Glutamatergic neuron (in vitro differentiated cells): ENCODE results near the gene CHMP3. TPM values are rescaled to one million over a fixed set of nuclear protein-coding genes. Genes with fewer than 3 reads are reported as not detected.

Source experiments
- DNase-seq: peaks from one replicate; pipeline ENCODE4 v3.0.0; 2022
- H3K27ac Mint-ChIP-seq: one replicate; pipeline ENCODE4 v1.8.0; 2020; ENCODE audit warnings: mild to moderate bottlenecking, mixed read lengths, inconsistent platforms; ENCODE audit not compliant: unreplicated experiment
- H3K27me3 Mint-ChIP-seq: one replicate; pipeline ENCODE4 v1.8.0; 2020; ENCODE audit warnings: mild to moderate bottlenecking, moderate library complexity, mixed read lengths, inconsistent platforms; ENCODE audit not compliant: unreplicated experiment
- H3K36me3 Mint-ChIP-seq: one replicate; pipeline ENCODE4 v1.8.0; 2020; ENCODE audit warnings: mild to moderate bottlenecking, mixed read lengths, inconsistent platforms; ENCODE audit not compliant: unreplicated experiment
- H3K4me1 Mint-ChIP-seq: one replicate; pipeline ENCODE4 v1.8.0; 2020; ENCODE audit warnings: mild to moderate bottlenecking, low read depth, mixed read lengths, inconsistent platforms; ENCODE audit not compliant: unreplicated experiment
- H3K4me3 Mint-ChIP-seq: one replicate; pipeline ENCODE4 v1.8.0; 2020; ENCODE audit warnings: mild to moderate bottlenecking, mixed read lengths, inconsistent platforms; ENCODE audit not compliant: unreplicated experiment
- H3K9me3 Mint-ChIP-seq: one replicate; pipeline ENCODE4 v1.8.0; 2020; ENCODE audit warnings: mild to moderate bottlenecking, moderate library complexity, mixed read lengths, inconsistent platforms; ENCODE audit not compliant: unreplicated experiment
- CTCF ChIP-seq: fragments of 200-600 bp; sonication (generic); IDR thresholded peaks from one replicate; pipeline ENCODE4 v1.5.0; 2021; ENCODE audit not compliant: partially characterized antibody, unreplicated experiment
- total RNA-seq: library from RNA; stranded (reverse); fragmentation: NEBNext Ultra II Directional; extraction: Animal tissue kit (Norgen Biotek cat#: 25700); gene quantifications from one replicate; pipeline ENCODE4 v1.2.1, GENCODE V29; 2021; ENCODE audit not compliant: unreplicated experiment

The CHMP3 gene
- total RNA-seq, 1 donor from 2014 or later = 68.4 TPM

GRCh38 chr2:86485103-86485502, 78.1 kb downstream of the CHMP3 start:
- TF ChIP-seq CTCF = no peak
- H3K27ac Mint-ChIP-seq = no peak overlapping the region
- H3K4me1 Mint-ChIP-seq = no peaks in the 10 kb centered on the region

GRCh38 chr2:86484385-86484784, 78.9 kb downstream of the CHMP3 start:
- Mint-ChIP-seq H3K27me3 (peaks cover 2% of the 10 kb centered on the region), H3K36me3 (peaks cover 5% of the 10 kb centered on the region), H3K4me3 (no peak overlapping the region), H3K4me1 (no peaks in the 10 kb centered on the region), H3K27ac (no peak overlapping the region), H3K9me3 (no peaks in the 10 kb centered on the region)
- TF ChIP-seq CTCF = no peak
- DNase-seq = no peak

More at GRCh38 chr2:86485103-86485502, 78.1 kb downstream of the CHMP3 start:
- Mint-ChIP-seq H3K27me3 (peaks cover 2% of the 10 kb centered on the region), H3K36me3 (peaks cover 5% of the 10 kb centered on the region), H3K4me3 (no peak overlapping the region), H3K9me3 (no peaks in the 10 kb centered on the region)
- DNase-seq = no peak

GRCh38 chr2:86482034-86482433, 81.2 kb downstream of the CHMP3 start:
- H3K9me3 Mint-ChIP-seq = no peaks in the 10 kb centered on the region
- no peak overlapping the region for H3K4me3 Mint-ChIP-seq
- TF ChIP-seq CTCF = no peak
- no peaks in the 10 kb centered on the region for H3K4me1 Mint-ChIP-seq
- no peak overlapping the region for H3K27ac Mint-ChIP-seq
- peaks cover 5% of the 10 kb centered on the region for H3K36me3 Mint-ChIP-seq
- no peak for DNase-seq
- H3K27me3 Mint-ChIP-seq = peaks cover 2% of the 10 kb centered on the region

GRCh38 chr2:86480105-86480504, 83.1 kb downstream of the CHMP3 start:
- no peak for TF ChIP-seq CTCF
- H3K27me3 Mint-ChIP-seq = no peaks in the 10 kb centered on the region
- H3K27ac Mint-ChIP-seq = no peak overlapping the region
- H3K9me3 Mint-ChIP-seq = no peaks in the 10 kb centered on the region
- H3K36me3 Mint-ChIP-seq = peaks cover 5% of the 10 kb centered on the region
- no peak overlapping the region for H3K4me3 Mint-ChIP-seq
- H3K4me1 Mint-ChIP-seq = no peaks in the 10 kb centered on the region
- DNase-seq = no peak

GRCh38 chr2:86477349-86477748, 85.9 kb downstream of the CHMP3 start:
- Mint-ChIP-seq H3K9me3 (no peaks in the 10 kb centered on the region), H3K27ac (no peak overlapping the region), H3K36me3 (no peaks in the 10 kb centered on the region), H3K27me3 (no peaks in the 10 kb centered on the region), H3K4me3 (no peak overlapping the region), H3K4me1 (no peaks in the 10 kb centered on the region)
- no peak for DNase-seq
- TF ChIP-seq CTCF = no peak
